Uterus (tissue), 4 donors: Measurements from ENCODE around the gene INPP5A. TPM values are rescaled to one million over a fixed set of nuclear protein-coding genes. Genes with fewer than 3 reads are reported as not detected.

Source experiments
- DNase-seq, 2 donors: peaks; one replicate each; pipeline ENCODE4 v3.0.0-alpha.2; 2019 to 2020
- H3K27ac ChIP-seq, 2 donors: fragments of 200-600 bp; sonication (generic); 1 replicate in 1 of 2; 2 replicates in 1 of 2; pipeline ENCODE4 v1.5.1; 2016 to 2018
- H3K27me3 ChIP-seq, 2 donors: fragments of 200-600 bp; sonication (generic); one replicate each; pipeline ENCODE4 v1.5.1; 2018 to 2019; ENCODE audit warnings: control low read depth in 1 of 2
- H3K36me3 ChIP-seq, 2 donors: fragments of 200-600 bp; sonication (generic); one replicate each; pipeline ENCODE4 v1.5.1; 2019; ENCODE audit warnings: control low read depth in 1 of 2
- H3K4me1 ChIP-seq, 2 donors: fragments of 200-600 bp; sonication (generic); one replicate each; pipeline ENCODE4 v1.5.1; 2018 to 2019; ENCODE audit warnings: control low read depth in 1 of 2
- H3K4me3 ChIP-seq, 2 donors: fragments of 200-600 bp; sonication (generic); 1 replicate in 1 of 2; 2 replicates in 1 of 2; pipeline ENCODE4 v1.5.1; 2018 to 2019; ENCODE audit warnings: mild to moderate bottlenecking in 1 of 2
- H3K9me3 ChIP-seq, 2 donors: fragments of 200-600 bp; sonication (generic); one replicate each; pipeline ENCODE4 v1.5.1; 2019; ENCODE audit warnings: control low read depth in 1 of 2
- CTCF ChIP-seq, 4 experiments: fragments of 200-600 bp in 2 of 4; fragments of 450-650 bp in 2 of 4; sonication (generic) in 2 of 4; IDR thresholded peaks; one replicate each; pipeline ENCODE4 v1.5.1; 2016 to 2019; ENCODE audit warnings: antibody characterized with exemption in 4 of 4, mild to moderate bottlenecking in 2 of 4, moderate library complexity in 1 of 4
- POLR2A ChIP-seq, 2 donors: fragments of 450-650 bp; IDR thresholded peaks; one replicate each; pipeline ENCODE4 v1.6.1; 2016; ENCODE audit warnings: antibody characterized with exemption in 2 of 2, mild to moderate bottlenecking in 1 of 2, moderate library complexity in 1 of 2
- intact Hi-C: fragments of 100-400 bp; cut with DNase I; formaldehyde crosslinking; loops from one replicate; pipeline ENCODE4 v1.15.1; 2023; ENCODE audit warnings: low total_unique reads
- total RNA-seq, 4 donors: library from RNA; depleted of rRNA in 3 of 4; stranded (reverse); fragments of >200 nt in 3 of 4; gene quantifications; one replicate each; pipeline versions ENCODE4 v1.1.0 to v1.2.4, GENCODE V29; 2014 to 2023
- donor health status: DM: yes; HTN: yes; CAD: no.

INPP5A gene
- total RNA-seq, 4 donors from 2014 or later, result 22.5 to 160 (median 93.2) TPM

DNA sequence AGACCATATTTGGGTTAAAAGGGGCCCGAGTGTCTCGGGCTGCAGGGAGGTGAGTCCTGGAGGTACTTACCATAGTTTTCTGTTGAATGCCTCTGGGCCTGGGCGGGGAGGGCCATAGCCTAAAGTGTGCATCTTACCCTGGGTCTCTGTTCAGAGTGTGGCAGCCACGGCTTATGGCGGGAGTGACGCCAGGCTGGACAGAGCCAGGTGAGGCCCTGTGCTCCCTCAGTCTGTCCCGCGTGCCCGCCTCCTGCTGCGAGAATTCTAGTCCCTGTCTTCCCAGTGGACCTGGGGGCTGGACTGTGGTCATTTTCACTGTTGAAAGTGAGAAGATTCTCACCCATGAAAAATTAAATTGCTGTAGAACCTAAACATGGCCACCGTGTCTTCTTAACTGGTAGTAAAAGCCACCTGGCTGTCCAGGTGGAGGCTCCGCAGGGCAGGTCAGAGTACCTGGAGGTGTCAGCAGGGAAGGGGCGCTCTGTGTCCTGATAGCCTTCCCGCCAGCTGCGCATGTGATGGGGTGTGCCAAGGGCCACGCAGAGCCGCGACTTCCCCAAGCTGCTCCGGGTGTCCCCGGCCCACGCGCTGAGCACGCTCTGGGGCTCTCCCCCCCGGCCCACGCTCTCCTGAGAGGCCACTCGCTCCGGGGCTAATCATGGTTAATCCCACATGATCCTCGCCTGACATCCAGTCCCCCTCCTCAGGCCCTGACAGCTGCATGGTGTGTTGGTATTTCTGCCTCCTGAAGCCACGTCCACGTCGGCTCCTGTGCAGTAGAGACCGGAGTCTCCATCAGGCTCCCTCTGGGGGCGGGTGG is 20.3 kb downstream of the INPP5A start:
- Histone ChIP-seq H3K9me3 (no peaks in the 10 kb centered on the region), H3K27ac (no peak overlapping the region), H3K4me1 (peaks cover 0 to 10% of the 10 kb centered on the region in 2 donors), H3K27me3 (no peaks in the 10 kb centered on the region), H3K36me3 (no peaks in the 10 kb centered on the region), H3K4me3 (no peak overlapping the region)
- TF ChIP-seq POLR2A (IDR thresholded peaks at IDR 0.05) (no peak), CTCF (IDR thresholded peaks at IDR 0.05) (no peak)
- intact Hi-C loops, result no loop called here
- peak in 1 of 2 donors; percentile 8 for DNase-seq

- H3K4me1 ChIP-seq, result peaks cover 0 to 14% of the 10 kb centered on the region in 2 donors
- H3K4me3 ChIP-seq, result no peak overlapping the region
- H3K27ac ChIP-seq, result no peak overlapping the region
- H3K36me3 ChIP-seq, result no peaks in the 10 kb centered on the region
- no peak for DNase-seq
- H3K27me3 ChIP-seq, result no peaks in the 10 kb centered on the region
- intact Hi-C loops, result no loop called here
- no peaks in the 10 kb centered on the region for H3K9me3 ChIP-seq
- TF ChIP-seq CTCF (IDR thresholded peaks at IDR 0.05) (no peak), POLR2A (IDR thresholded peaks at IDR 0.05) (no peak)
Observed at GRCh38 chr10:132558516-132559413, 21.2 kb downstream of the INPP5A start.

DNA sequence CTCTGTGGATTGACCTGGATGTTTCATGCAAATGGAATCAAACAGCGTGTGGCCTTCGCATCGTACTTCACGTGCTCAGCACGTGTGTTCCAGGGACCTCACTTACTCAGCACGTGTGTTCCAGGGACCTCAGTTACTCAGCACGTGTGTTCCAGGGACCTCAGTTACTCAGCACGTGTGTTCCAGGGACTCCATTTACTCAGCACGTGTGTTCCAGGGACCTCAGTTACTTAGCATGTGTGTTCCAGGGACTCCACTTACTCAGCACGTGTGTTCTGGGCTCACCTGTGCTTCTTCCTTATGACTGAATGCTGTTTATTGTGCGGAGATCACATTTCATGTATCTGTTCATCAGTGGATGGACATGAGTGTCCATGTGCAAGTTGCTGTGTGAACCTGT is 22.0 kb downstream of the INPP5A start:
- Histone ChIP-seq H3K4me1 (peaks cover 0 to 14% of the 10 kb centered on the region in 2 donors), H3K4me3 (no peak overlapping the region), H3K9me3 (no peaks in the 10 kb centered on the region), H3K36me3 (no peaks in the 10 kb centered on the region), H3K27me3 (no peaks in the 10 kb centered on the region), H3K27ac (no peak overlapping the region)
- TF ChIP-seq POLR2A (IDR thresholded peaks at IDR 0.05) (no peak), CTCF (IDR thresholded peaks at IDR 0.05) (no peak)
- intact Hi-C loops, result no loop called here
- DNase-seq, result no peak

- Histone ChIP-seq H3K27ac (no peak overlapping the region), H3K36me3 (no peaks in the 10 kb centered on the region), H3K4me1 (peaks cover 0 to 14% of the 10 kb centered on the region in 2 donors), H3K4me3 (no peak overlapping the region), H3K9me3 (no peaks in the 10 kb centered on the region), H3K27me3 (no peaks in the 10 kb centered on the region)
- intact Hi-C loops, result no loop called here
- TF ChIP-seq CTCF (IDR thresholded peaks at IDR 0.05), result no peak
- TF ChIP-seq POLR2A (IDR thresholded peaks at IDR 0.05), result no peak
- DNase-seq, result peak in 1 of 2 donors; percentile 20
Observed at GRCh38 chr10:132560241-132560731, 22.7 kb downstream of the INPP5A start.
